ENCODE measurements around the gene SAP30. TPM values are rescaled to one million over a fixed set of nuclear protein-coding genes. Genes with fewer than 3 reads are reported as not detected.

The SAP30 gene
- total and polyA plus RNA-seq, 10 of the 15 experiments (the other 5 are each of a cell fraction or from before 2014, with no cell fraction given), result 5.0 to 56.9 (median 23.6) TPM

DNA sequence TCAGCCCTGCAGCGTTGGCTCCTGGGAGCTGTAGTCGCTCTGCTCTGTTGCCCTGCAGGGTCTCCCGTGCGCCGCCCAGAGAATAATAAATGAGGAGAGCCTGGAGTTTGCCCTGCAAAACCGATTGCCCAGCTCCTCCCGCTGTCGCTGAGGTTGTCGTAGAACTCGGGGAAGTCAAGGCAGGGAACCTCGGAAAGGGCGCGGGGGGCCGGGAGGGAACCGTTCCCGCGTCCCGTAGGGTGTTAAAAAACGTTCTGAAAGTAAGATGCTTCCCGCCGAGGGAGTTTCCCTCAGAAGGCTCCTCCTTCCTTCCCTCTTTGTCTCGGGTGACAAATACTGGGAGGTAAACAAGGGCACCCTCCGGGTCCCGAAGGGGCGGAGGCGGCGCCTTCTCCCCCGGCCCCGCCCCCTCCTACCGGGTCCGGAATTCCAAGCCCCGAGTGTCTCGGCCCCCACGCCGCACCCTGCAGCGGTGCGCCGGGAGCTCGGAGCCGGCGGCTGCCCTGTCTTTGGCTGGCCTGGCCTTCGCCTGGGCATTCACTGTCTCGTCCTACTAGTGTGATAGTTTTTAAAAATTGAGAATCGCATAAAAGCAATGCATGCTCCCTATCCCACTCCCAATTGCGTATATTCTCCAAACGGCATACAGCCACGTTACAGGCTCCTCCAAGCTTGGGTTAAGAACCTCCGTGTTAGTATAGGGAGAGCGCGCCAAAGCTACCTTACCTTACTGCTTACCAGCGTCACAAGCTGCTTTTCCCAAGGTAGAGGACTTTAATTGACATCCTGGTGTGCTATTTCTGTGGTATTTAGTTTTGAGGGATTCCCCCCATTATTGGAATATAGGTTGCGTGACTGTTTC lies 35.6 kb upstream of the SAP30 start (continued):
- TF ChIP-seq, protein P1, sequence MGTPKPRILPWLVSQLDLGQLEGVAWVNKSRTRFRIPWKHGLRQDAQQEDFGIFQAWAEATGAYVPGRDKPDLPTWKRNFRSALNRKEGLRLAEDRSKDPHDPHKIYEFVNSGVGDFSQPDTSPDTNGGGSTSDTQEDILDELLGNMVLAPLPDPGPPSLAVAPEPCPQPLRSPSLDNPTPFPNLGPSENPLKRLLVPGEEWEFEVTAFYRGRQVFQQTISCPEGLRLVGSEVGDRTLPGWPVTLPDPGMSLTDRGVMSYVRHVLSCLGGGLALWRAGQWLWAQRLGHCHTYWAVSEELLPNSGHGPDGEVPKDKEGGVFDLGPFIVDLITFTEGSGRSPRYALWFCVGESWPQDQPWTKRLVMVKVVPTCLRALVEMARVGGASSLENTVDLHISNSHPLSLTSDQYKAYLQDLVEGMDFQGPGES (IDR thresholded peaks at IDR 0.05), result no peak
- TF ChIP-seq SIX5 (IDR thresholded peaks at IDR 0.05; ENCODE audit: low read depth, low read length, severe bottlenecking), result no peak
- no peak for TF ChIP-seq RAD51 (IDR thresholded peaks at IDR 0.05)
- TF ChIP-seq NBN (IDR thresholded peaks at IDR 0.05), result no peak
- 0 out of 4 replicates have a peak, but pooled peaks of 1 of the 2 experiments have one; percentile 12 for TF ChIP-seq ETV6 (conservative IDR thresholded peaks at IDR 0.05 in 1 of 2, IDR thresholded peaks at IDR 0.05 in 1 of 2; ENCODE audit: borderline replicate concordance in 1 of 2, low read depth in 1 of 2)
- 0 out of 2 replicates have a peak, but pooled peaks have one; percentile 58 for TF ChIP-seq CBFB (IDR thresholded peaks at IDR 0.05; ENCODE audit: low read depth)
- no peak for TF ChIP-seq SPI1 (IDR thresholded peaks at IDR 0.05; ENCODE audit: borderline replicate concordance, insufficient read depth, low read depth, low read length)
- TF ChIP-seq, protein P2, sequence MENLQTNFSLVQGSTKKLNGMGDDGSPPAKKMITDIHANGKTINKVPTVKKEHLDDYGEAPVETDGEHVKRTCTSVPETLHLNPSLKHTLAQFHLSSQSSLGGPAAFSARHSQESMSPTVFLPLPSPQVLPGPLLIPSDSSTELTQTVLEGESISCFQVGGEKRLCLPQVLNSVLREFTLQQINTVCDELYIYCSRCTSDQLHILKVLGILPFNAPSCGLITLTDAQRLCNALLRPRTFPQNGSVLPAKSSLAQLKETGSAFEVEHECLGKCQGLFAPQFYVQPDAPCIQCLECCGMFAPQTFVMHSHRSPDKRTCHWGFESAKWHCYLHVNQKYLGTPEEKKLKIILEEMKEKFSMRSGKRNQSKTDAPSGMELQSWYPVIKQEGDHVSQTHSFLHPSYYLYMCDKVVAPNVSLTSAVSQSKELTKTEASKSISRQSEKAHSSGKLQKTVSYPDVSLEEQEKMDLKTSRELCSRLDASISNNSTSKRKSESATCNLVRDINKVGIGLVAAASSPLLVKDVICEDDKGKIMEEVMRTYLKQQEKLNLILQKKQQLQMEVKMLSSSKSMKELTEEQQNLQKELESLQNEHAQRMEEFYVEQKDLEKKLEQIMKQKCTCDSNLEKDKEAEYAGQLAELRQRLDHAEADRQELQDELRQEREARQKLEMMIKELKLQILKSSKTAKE (IDR thresholded peaks at IDR 0.05; ENCODE audit: low read depth, poor library complexity, severe bottlenecking), result no peak
- TF ChIP-seq, protein P3, sequence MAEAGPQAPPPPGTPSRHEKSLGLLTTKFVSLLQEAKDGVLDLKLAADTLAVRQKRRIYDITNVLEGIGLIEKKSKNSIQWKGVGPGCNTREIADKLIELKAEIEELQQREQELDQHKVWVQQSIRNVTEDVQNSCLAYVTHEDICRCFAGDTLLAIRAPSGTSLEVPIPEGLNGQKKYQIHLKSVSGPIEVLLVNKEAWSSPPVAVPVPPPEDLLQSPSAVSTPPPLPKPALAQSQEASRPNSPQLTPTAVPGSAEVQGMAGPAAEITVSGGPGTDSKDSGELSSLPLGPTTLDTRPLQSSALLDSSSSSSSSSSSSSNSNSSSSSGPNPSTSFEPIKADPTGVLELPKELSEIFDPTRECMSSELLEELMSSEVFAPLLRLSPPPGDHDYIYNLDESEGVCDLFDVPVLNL (IDR thresholded peaks at IDR 0.05; ENCODE audit: low read depth, low read length), result no peak
- 0 out of 2 replicates have a peak, but pooled peaks have one; percentile 48 for TF ChIP-seq POLR2AphosphoS5 (IDR thresholded peaks at IDR 0.05; ENCODE audit: low read length)
- TF ChIP-seq NR2F1 (conservative IDR thresholded peaks at IDR 0.05), result no peak
- TF ChIP-seq, protein P4, sequence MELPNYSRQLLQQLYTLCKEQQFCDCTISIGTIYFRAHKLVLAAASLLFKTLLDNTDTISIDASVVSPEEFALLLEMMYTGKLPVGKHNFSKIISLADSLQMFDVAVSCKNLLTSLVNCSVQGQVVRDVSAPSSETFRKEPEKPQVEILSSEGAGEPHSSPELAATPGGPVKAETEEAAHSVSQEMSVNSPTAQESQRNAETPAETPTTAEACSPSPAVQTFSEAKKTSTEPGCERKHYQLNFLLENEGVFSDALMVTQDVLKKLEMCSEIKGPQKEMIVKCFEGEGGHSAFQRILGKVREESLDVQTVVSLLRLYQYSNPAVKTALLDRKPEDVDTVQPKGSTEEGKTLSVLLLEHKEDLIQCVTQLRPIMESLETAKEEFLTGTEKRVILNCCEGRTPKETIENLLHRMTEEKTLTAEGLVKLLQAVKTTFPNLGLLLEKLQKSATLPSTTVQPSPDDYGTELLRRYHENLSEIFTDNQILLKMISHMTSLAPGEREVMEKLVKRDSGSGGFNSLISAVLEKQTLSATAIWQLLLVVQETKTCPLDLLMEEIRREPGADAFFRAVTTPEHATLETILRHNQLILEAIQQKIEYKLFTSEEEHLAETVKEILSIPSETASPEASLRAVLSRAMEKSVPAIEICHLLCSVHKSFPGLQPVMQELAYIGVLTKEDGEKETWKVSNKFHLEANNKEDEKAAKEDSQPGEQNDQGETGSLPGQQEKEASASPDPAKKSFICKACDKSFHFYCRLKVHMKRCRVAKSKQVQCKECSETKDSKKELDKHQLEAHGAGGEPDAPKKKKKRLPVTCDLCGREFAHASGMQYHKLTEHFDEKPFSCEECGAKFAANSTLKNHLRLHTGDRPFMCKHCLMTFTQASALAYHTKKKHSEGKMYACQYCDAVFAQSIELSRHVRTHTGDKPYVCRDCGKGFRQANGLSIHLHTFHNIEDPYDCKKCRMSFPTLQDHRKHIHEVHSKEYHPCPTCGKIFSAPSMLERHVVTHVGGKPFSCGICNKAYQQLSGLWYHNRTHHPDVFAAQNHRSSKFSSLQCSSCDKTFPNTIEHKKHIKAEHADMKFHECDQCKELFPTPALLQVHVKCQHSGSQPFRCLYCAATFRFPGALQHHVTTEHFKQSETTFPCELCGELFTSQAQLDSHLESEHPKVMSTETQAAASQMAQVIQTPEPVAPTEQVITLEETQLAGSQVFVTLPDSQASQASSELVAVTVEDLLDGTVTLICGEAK (IDR thresholded peaks at IDR 0.05; ENCODE audit: borderline replicate concordance), result no peak
- TF ChIP-seq SRF (IDR thresholded peaks at IDR 0.05; ENCODE audit: low read depth in 2 of 2, low read length in 2 of 2), result no peak
- TF ChIP-seq EP300 (IDR thresholded peaks at IDR 0.05; ENCODE audit: borderline replicate concordance in 1 of 2, control insufficient read depth in 1 of 2, low read depth in 2 of 2, low read length in 2 of 2), result no peak
- no peak for TF ChIP-seq ZBED1 (IDR thresholded peaks at IDR 0.05; ENCODE audit: borderline replicate concordance)
- no peak; the same call in 1 of the 2 replicates for TF ChIP-seq FOXM1 (IDR thresholded peaks at IDR 0.05; ENCODE audit: low read depth, low read length)
- TF ChIP-seq CHD2 (IDR thresholded peaks at IDR 0.05; ENCODE audit: borderline replicate concordance, low read depth, low read length), result no peak
- TF ChIP-seq TAF1 (IDR thresholded peaks at IDR 0.05; ENCODE audit: borderline replicate concordance, low read depth, low read length), result peak; percentile 3; the same call in 1 of the 2 replicates
- TF ChIP-seq MTA2 (IDR thresholded peaks at IDR 0.05; ENCODE audit: low read depth), result no peak
- no peak for TF ChIP-seq JUND (IDR thresholded peaks at IDR 0.05; ENCODE audit: low read depth, low read length)
- no peak for TF ChIP-seq ASH2L (IDR thresholded peaks at IDR 0.05; ENCODE audit: borderline replicate concordance, low read depth)
